GM23248 (cell line): Measurements from ENCODE around the gene LRP3.

Source experiments
- EZH2 ChIP-seq: fragments of 200-600 bp; sonication (generic); IDR thresholded peaks from 2 replicates; pipeline ENCODE4 v1.6.1; 2018; ENCODE audit warnings: antibody characterized with exemption, mild to moderate bottlenecking; ENCODE audit not compliant: insufficient read depth, poor library complexity, severe bottlenecking
- EZH2phosphoT487 ChIP-seq: fragments of 200-600 bp; sonication (generic); IDR thresholded peaks from 2 replicates; pipeline ENCODE4 v1.6.1; 2018; ENCODE audit warnings: antibody characterized with exemption, moderate library complexity, mild to moderate bottlenecking, low read depth; ENCODE audit not compliant: insufficient read depth

- TF ChIP-seq EZH2 (no peak), EZH2phosphoT487 (no peak)
These were observed 2.1 kb upstream of the LRP3 start for GRCh38 chr19:33192010-33192409.
